Measurements from ENCODE around the gene ARVCF. TPM values are rescaled to one million over a fixed set of nuclear protein-coding genes. Genes with fewer than 3 reads are reported as not detected.

Gene ARVCF
- total and polyA plus RNA-seq, 2 of the 8 experiments (the other 6 are each of a cell fraction or from before 2014, with no cell fraction given) = 31.0 to 43.2 TPM

- no peak for TF ChIP-seq TBP (IDR thresholded peaks at IDR 0.05; ENCODE audit: low read depth, low read length)
- no peak for TF ChIP-seq NANOG (IDR thresholded peaks at IDR 0.05; ENCODE audit: insufficient read depth, low read depth, low read length, poor library complexity, severe bottlenecking)
- no peak for TF ChIP-seq CREB1 (IDR thresholded peaks at IDR 0.05)
- no peak for TF ChIP-seq SAP30 (IDR thresholded peaks at IDR 0.05; ENCODE audit: insufficient read depth, insufficient replicate concordance, low read length)
- TF ChIP-seq KDM1A (IDR thresholded peaks at IDR 0.05; ENCODE audit: borderline replicate concordance, low read length) = no peak
These were observed 42.9 kb downstream of the ARVCF start (continued) for GRCh38 chr22:19973551-19974267.
